Measurements from ENCODE around the gene FAM83D.
"Not testable (repeated sequence)": the region's sequence is repeated elsewhere in the genome, so short reads cannot be mapped to it uniquely, and the experiment has no call there.

The FAM83D gene

DNA sequence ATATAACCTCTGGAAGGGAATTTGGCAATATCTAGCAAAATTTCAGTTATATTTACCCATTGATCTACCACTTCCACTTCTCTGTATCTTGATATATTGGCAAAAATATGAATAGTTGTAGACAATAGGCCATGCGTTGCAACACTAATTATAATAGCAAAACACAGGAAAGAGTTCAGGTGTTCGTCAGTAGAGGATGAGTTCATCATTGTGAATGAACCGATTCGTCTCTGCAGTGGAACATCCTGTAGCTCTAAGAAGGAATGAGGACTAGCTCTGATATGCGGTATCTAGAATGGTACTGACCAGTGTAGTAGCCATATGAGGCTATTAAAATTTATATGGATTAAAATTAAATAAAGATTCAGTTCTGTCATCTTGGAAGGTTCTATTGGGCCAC is 8.3 kb downstream of the FAM83D start:
- no peak for DNase-seq (ENCODE audit: low spot score)

DNA sequence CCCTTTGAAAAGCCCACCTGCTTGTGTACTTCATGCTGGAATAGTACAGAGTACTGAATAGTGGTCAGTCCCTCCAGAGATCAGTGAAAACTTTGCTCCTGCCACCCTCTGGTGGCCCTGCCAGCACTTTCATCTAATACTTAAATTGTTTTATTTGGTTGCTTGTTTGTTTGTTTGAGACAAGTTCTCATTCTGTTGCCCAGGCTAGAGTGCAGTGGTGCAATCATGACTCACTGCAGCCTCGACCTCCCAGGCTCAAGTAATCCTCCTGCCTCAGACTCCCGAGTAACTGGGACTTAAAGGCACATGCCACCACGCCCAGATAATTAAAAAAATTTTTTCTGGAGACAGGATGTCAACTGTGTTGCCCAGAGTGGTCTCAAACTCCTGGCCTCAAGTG is 9.1 kb downstream of the FAM83D start:
- peak; percentile 29 for DNase-seq (ENCODE audit: low spot score)

DNA sequence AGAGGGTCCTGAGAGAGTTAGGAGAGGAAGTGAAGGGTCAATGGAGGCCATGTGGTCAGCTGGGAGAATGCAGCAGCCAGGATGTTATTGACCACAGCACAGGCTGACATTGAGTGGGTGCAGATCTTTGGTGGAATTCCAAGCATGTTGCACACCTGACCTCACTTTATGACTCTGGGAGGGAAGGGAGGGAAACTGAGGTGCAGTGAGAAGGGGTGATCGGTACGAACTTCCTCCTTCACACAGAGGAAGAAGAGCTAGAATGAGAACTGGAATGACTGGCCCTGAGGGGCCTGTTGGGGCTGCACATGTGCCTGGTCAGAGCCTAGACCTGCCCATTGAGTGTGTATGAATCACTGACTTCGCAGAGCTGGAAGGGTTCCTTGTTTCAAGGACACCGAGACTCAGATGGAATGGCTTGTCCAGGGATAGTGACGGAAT is 9.8 kb downstream of the FAM83D start:
- peak; percentile 32 for DNase-seq (ENCODE audit: low spot score)

DNA sequence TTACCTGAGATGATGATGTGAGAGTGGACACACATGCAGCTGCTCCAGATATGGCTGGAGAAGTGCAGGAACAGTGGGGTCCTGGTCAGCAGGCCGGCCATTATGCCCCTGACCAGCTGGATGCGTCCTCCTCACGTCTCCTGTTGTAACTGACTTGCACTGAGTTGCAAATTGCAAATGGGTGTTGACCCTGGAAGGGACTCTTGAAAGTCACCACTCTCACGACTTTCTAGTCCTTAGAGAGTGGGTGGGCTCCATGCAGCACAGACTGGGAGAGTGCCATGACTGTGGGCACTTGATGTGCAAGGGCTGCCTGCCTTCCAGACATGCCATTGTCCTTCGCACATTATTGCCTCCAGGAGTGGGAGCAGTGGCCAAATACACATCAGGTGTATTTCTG is 10.8 kb downstream of the FAM83D start:
- DNase-seq (ENCODE audit: low spot score): no peak

- no peak for DNase-seq (ENCODE audit: low spot score)
Observed at GRCh38 chr20:38937978-38938473, 11.8 kb downstream of the FAM83D start.

DNA sequence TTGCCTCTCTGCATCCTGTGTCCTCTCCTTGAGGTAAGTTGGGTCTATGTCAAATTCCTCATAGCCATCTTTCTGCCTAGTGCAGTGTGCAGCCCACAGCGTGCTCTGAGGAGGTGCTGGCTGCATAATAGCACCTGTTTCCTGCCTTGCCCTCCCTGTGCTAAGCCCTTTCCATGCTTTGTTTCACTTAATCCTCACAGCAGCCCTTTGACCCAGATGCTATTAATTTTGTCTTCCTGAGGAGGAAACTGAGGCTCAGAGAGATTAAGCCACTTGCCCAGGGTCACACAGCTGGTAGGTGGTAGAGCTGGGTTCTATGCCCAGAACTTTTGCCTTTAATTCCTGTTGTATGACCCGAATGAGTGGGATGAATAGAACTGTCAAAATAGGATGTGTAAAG is 13.5 kb downstream of the FAM83D start:
- no peak for DNase-seq (ENCODE audit: low spot score)

DNA sequence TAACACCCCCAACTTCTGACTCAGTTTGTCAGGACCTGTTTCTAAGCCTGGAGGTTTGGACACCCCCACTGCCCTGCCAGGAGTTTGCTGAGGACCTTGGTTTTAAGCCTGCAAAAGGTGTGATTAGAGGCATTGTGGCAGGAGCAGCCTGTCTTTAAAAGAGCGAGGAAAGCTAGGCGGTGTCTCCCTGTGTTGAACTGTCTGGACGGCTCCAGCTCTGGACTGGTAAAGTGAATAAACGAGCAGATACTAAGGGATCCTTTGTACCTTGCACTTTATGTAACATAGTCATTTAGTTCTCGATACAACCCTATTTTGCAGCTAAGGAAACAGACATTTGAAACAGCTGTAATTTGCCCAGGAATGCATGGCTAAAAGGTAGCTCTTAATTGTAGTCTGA is 14.4 kb downstream of the FAM83D start:
- no peak for DNase-seq (ENCODE audit: low spot score)

DNA sequence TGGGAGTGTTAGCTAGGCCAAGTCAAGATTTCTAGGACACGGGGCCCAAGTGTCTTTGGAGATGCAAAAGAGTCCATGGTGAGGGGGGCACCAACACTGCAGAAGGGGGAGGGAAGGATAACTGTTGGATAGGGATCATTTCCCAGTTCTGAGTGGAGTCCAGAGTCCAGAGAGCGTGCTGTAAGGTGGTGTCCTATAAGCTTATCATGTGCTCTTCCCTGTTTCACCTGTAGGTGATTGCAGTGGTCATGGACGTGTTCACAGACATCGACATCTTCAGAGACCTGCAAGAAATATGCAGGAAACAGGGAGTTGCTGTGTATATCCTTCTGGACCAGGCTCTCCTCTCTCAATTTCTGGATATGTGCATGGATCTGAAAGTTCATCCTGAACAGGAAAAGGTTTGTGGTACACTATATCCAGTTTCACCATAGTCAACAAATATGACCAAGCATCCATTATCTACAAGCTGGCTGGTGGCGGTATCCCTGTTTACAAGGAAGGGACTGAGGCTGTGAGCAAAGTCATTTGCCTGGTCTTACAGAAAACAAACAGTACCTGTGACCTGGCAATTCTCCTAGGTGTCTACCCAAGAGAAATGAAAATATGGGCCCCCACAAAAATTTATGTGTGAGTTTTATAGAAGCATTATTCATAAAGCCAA is 15.6 kb downstream of the FAM83D start:
- DNase-seq (ENCODE audit: low spot score): no peak

GRCh38 chr20:38945012-38945411 is 18.8 kb downstream of the FAM83D start:
- DNase-seq (ENCODE audit: low spot score): no peak

DNA sequence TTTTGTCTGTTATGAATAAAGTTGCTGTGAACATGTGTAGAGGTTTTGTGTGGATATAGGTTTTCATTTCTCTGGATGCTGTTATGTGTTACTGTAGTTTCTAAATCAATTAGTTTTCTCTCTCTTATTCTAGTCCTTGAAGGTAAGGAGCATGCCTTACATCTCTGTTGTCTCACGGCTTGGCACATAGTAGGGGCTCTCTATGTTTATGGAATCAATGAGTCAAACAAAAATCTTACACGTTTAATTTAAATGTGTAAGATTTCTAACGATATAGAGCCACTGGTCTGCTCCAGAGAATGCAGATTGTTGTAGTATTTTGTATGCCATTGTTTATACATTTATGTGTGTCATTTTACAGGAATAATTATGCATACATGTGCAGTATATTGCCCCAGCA is 20.6 kb downstream of the FAM83D start:
- no peak for DNase-seq (ENCODE audit: low spot score)

- DNase-seq (ENCODE audit: low spot score): no peak
Observed at GRCh38 chr20:38947931-38948362, 21.7 kb downstream of the FAM83D start.

DNA sequence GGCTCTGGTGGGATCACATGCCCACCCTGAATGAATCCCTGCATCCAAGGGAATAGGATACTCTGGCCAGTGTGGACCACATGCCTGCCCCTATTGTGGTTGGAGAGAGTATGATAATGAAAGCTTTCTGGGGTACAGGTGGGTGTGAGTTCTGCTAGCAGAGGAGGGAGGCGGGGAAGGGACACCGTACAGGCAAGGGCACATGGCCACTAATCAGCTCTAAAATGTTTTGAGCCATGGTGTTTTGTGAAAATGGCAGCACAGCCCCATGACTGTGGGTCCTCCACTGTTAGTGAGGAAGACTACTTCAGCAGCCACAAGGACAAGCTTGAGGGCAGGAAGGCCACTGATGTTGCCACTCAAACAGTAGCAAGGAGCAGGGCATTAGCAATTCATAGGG is 24.0 kb downstream of the FAM83D start:
- DNase-seq (ENCODE audit: low spot score): no peak

- no peak for DNase-seq (ENCODE audit: low spot score)
Observed at GRCh38 chr20:38951611-38952010, 25.4 kb downstream of the FAM83D start.

- DNase-seq (ENCODE audit: low spot score): no peak
Observed at GRCh38 chr20:38952153-38952552, 25.9 kb downstream of the FAM83D start.

GRCh38 chr20:38953630-38954340 is 27.6 kb downstream of the FAM83D start:
- no peak for DNase-seq (ENCODE audit: low spot score)

DNA sequence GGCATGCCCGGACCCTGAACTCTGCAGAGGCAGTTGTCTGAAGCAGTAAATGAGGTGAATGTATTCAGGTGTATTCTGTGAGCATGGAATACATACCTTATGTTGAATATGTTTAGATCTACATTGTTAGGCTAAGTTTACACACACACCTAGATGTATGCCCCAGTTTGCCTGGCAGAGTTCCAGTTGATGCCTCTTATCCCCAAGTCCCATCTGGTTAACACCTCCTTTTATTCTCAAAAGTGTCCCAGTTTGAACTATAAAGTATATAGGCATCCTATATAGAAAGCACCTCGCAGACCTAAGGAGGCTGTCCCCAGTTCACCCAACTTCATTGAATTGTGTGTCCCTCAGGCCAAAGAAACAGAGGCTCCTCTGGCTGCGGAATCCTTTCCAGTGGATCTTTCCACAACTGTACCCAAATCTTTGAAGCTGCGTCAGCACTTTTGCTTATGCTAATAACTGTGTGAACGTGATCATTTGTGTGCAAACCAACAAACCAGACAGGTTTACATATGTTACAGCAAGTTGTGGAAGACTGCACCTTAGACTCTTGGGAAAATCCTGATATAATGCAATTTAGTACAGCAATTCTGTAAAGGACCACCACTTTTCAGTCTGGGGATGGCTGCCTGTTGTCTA is 31.1 kb downstream of the FAM83D start:
- DNase-seq (ENCODE audit: low spot score): no peak

DNA sequence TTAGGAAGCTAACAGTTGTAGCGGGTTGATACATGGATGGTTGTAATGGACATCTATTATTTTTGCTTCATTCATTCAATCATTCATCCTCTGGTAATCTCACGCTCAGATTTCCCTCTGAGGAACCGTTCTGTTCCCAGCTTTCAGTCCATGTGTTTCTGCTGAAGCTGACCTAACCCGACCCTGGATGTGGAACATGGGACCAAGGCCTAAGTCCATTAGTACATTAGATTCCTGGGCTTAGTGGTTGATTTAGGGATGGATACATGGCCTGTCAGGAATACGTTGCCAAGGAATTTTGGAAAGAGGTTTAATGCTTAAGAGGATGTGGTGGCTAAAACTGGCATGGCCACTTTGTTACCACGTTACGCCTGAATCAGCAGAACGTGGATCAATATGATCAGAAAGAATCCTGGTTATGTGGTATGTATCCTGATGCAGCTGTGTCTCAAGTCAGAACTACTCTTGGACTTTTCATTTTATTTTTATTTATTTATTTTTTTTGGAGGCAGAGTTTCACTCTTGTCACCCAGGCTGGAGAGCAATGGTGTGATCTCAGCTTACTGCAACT is 31.8 kb downstream of the FAM83D start:
- DNase-seq (ENCODE audit: low spot score): no peak

GRCh38 chr20:38960187-38960687 is 34.0 kb downstream of the FAM83D start:
- DNase-seq (ENCODE audit: low spot score): not testable (repeated sequence)

GRCh38 chr20:38961530-38962043 is 35.4 kb downstream of the FAM83D start:
- DNase-seq (ENCODE audit: low spot score): no peak

DNA sequence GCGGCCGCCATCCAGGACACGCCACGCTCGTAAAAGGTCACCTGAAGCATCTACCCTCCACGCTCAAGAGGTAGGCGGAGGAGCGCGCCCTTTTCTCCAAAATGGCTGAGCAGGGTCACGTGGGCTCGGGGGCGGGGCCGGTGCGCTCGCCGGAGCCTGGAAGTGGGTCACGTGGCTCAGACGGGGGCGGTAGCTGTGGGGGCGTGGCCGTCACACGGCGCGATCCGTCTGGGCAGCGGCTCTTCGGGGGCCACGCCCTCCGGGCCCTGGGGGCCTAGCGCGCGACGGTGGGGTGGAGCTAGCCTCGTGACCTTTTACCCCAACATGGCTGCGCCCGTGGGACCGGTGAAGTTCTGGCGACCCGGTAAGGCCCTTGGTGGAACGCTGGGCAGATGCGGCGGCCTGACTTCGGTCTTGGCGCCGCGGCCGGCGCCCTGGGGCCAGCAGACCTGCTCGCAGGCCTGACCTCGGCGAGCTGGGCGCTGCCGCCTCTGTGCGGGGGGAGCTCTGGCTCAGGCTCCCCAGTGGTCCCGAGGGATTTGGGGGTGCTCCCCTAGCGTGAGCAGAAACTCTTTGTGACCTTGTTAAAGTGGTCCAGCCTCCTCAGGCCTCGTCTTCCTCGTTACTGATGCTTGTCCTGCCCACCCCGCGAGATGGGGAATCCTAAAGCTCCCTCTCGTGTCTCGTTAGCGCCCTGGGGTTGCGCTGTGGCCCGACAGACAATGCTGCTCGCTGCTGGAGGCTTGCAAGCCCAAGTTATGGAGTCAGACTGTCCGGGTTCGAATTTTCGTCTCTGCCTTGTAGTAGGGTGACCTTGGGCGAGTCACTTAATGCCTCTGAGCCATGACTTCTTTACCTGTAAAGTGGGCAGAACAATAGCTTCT is 36.1 kb downstream of the FAM83D start, which contains the start of gene DHX35:
Gene DHX35 (plus strand): TSS at position 301 of the 884 bp plus-strand sequence. CDS start 24 bp downstream, at position 325.
- DNase-seq (ENCODE audit: low spot score): peak; percentile 98

- no peak for DNase-seq (ENCODE audit: low spot score)
Observed at GRCh38 chr20:38962928-38963401, 36.7 kb downstream of the FAM83D start.

Data from hepatic stellate cell (primary cell).